K562 (cell line): ENCODE data around the gene ITSN1. TPM values are rescaled to one million over a fixed set of nuclear protein-coding genes. Genes with fewer than 3 reads are reported as not detected.

ENCODE experiments used
- ATAC-seq: fragments of 200-7000 bp; cut with Tn5 transposase; 3 replicates; pipeline ENCODE4 v1.9.1; 2020; ENCODE audit warnings: moderate library complexity
- BruUV-seq: library from RNA; stranded (reverse); fragments of 400-500 nt; replicated peaks from 2 replicates; lab custom pipeline; 2021; lab: Mats Ljungman, UMichigan
- CTCF ChIA-PET: fragments of 300-600 bp; formaldehyde crosslinking; extraction: SDS; loops from one replicate; lab custom pipeline; 2021; ENCODE audit warnings: low intra/inter-chr PET ratio; lab: Yijun Ruan, JAX
- POLR2A ChIA-PET: fragments of 300-600, 350-650 bp; sonication (Branson Sonifier 250); formaldehyde crosslinking; extraction: SDS; loops from one replicate; lab custom pipeline; 2021; ENCODE audit warnings: antibody characterized with exemption, inconsistent platforms; lab: Yijun Ruan, JAX
- DNase-seq, 4 experiments: peaks; one replicate each; pipeline versions ENCODE4 v3.0.0 to v3.0.0-alpha.2; 2011 to 2018; ENCODE audit warnings: low spot score in 3 of 4, mixed read lengths in 3 of 4; ENCODE audit errors: extremely low read depth in 1 of 4
- FAIRE-seq: peaks from 2 replicates; lab custom pipeline; 2011; peaks lifted over from hg19 to GRCh38; lab: Jason Lieb, UNC
- H2AFZ ChIP-seq: 2 replicates; pipeline ENCODE4 v1.6.0; 2011; ENCODE audit warnings: low read depth, low read length, control low read depth, inconsistent platforms
- H3K27ac ChIP-seq: fragments of 200-600 bp; 3 replicates; pipeline ENCODE4 v1.8.0; 2011; ENCODE audit warnings: low read depth, mild to moderate bottlenecking, control low read depth, inconsistent platforms, low read length, moderate library complexity, mixed read lengths; ENCODE audit errors: extremely low read depth
- H3K27me3 ChIP-seq, 2 experiments: fragments of 300-600 bp in 1 of 2; 2 replicates in 1 of 2; 3 replicates in 1 of 2; pipeline versions ENCODE4 v1.6.0 to v1.8.0; 2011; ENCODE audit warnings: inconsistent platforms in 2 of 2, low read length in 2 of 2, mild to moderate bottlenecking in 1 of 2, mixed read lengths in 1 of 2, moderate library complexity in 1 of 2; ENCODE audit not compliant: control insufficient read depth in 2 of 2, insufficient read depth in 2 of 2
- H3K36me3 ChIP-seq: fragments of 300-600 bp; 3 replicates; pipeline ENCODE4 v1.8.0; 2011; ENCODE audit warnings: mild to moderate bottlenecking, low read length, inconsistent platforms; ENCODE audit not compliant: control insufficient read depth, insufficient read depth
- H3K4me1 ChIP-seq, 2 experiments: fragments of 200-600 bp in 1 of 2; replicated peaks in 1 of 2; 2 replicates in 1 of 2; 3 replicates in 1 of 2; pipeline versions ENCODE4 v1.5.1 to v1.8.0; 2011; ENCODE audit warnings: inconsistent platforms in 2 of 2, low read length in 2 of 2, mild to moderate bottlenecking in 1 of 2, mixed read lengths in 1 of 2, moderate library complexity in 1 of 2; ENCODE audit not compliant: control insufficient read depth in 2 of 2, insufficient read depth in 2 of 2
- H3K4me2 ChIP-seq: 2 replicates; pipeline ENCODE4 v1.6.1; 2011; ENCODE audit warnings: low read length, control low read depth, inconsistent platforms, mixed read lengths; ENCODE audit not compliant: insufficient read depth
- H3K4me3 ChIP-seq: fragments of 200-600 bp; sonication (generic), shearing (Covaris generic); 2 replicates; pipeline ENCODE4 v1.5.1; 2016; ENCODE audit warnings: control low read depth, inconsistent platforms
- H3K79me2 ChIP-seq: fragments of 200-600 bp; 3 replicates; pipeline ENCODE4 v1.8.0; 2011; ENCODE audit warnings: low read length, inconsistent platforms; ENCODE audit not compliant: control insufficient read depth, insufficient read depth
- H3K9ac ChIP-seq, 2 experiments: 2 replicates each; pipeline versions ENCODE4 v1.6.0 to v1.6.1; 2011; ENCODE audit warnings: low read depth in 2 of 2, low read length in 2 of 2, control low read depth in 1 of 2, inconsistent platforms in 1 of 2, mild to moderate bottlenecking in 1 of 2, mixed read lengths in 1 of 2; ENCODE audit not compliant: insufficient read depth in 1 of 2
- H3K9me1 ChIP-seq: one replicate; pipeline ENCODE4 v1.6.0; 2011; ENCODE audit warnings: inconsistent platforms, mild to moderate bottlenecking, low read length, moderate library complexity; ENCODE audit not compliant: control insufficient read depth, insufficient read depth
- H3K9me3 ChIP-seq: replicated peaks from 2 replicates; pipeline ENCODE4 v1.5.1; 2011; ENCODE audit warnings: low read depth, low read length, inconsistent platforms; ENCODE audit not compliant: control insufficient read depth, insufficient read depth
- H4K20me1 ChIP-seq: replicated peaks from 2 replicates; pipeline ENCODE4 v1.6.1; 2011; ENCODE audit warnings: low read length, inconsistent platforms, mixed read lengths; ENCODE audit not compliant: control insufficient read depth, insufficient read depth
- FOS ChIP-seq: IDR thresholded peaks from 3 replicates; pipeline ENCODE4 v1.6.1; 2011; ENCODE audit not compliant: insufficient read length; ENCODE audit errors: extremely low read depth
- PCBP1 ChIP-seq: fragments of 200-400 bp; formaldehyde crosslinking; IDR thresholded peaks from 2 replicates; pipeline ENCODE4 v1.6.1; 2018; ENCODE audit warnings: mild to moderate bottlenecking, low read depth, low read length; ENCODE audit not compliant: poor library complexity, severe bottlenecking
- PHB ChIP-seq: fragments of 250-450 bp; sonication (Bioruptor Pico); IDR thresholded peaks from 2 replicates; pipeline ENCODE4 v1.5.0; 2021
- WGBS: fragments of 100-300 bp; shearing (Covaris generic); methylation state at CpG from one replicate; pipeline ENCODE4 v1.1.6; 2016; ENCODE audit warnings: low coverage, mixed read lengths; ENCODE audit not compliant: insufficient coverage; ENCODE audit errors: missing lambda C conversion rate; 5-methylcytosine and 5-hydroxymethylcytosine counted together
- in situ Hi-C: fragments of 300-500 bp; cut with MboI; formaldehyde crosslinking; loops from 4 replicates; pipeline ENCODE4 v1.15.0; 2018; ENCODE audit warnings: inconsistent platforms, mixed read lengths
- intact Hi-C: fragments of 100-400 bp; cut with micrococcal nuclease; formaldehyde crosslinking; loops from 2 replicates; pipeline ENCODE4 v1.14.2; 2022
- polyA plus RNA-seq, 8 experiments: library from polyadenylated mRNA; depleted of rRNA in 4 of 8; stranded (reverse) in 5 of 8; unstranded in 3 of 8; fragments of >200 nt; fragmentation: Nextera tagmentation in 2 of 8; fragmentation: Illumina TruSeq in 1 of 8; extraction: Ambion mirVana in 2 of 8; extraction: Trizol in 1 of 8; gene quantifications; 2 replicates each; pipeline versions ENCODE4 v1.2.1 to v1.2.3, GENCODE V29; 2011 to 2014; ENCODE audit warnings: inconsistent platforms in 1 of 8, missing spikeins in 1 of 8
- total RNA-seq, 7 experiments: library from RNA; depleted of rRNA in 6 of 7; stranded (reverse); fragments of >200 nt in 6 of 7; fragmentation: Illumina TruSeq in 2 of 7; extraction: Trizol in 2 of 7; gene quantifications; 2 replicates each; pipeline versions ENCODE4 v1.2.1 to v1.2.3, GENCODE V29; 2011 to 2021; ENCODE audit warnings: low replicate concordance in 1 of 7
- TF ChIP-seq, protein P1 (sequence below), 3 experiments: IDR thresholded peaks in 2 of 3; conservative IDR thresholded peaks in 1 of 3; 2 replicates each; pipeline ENCODE4 v1.5.1; 2011 to 2012; ENCODE audit warnings: low read length in 3 of 3, mild to moderate bottlenecking in 3 of 3, control low read depth in 2 of 3, improper control_type of control experiment in 1 of 3, inconsistent platforms in 1 of 3, low read depth in 1 of 3, mixed read lengths in 1 of 3, moderate library complexity in 1 of 3; ENCODE audit not compliant: insufficient read depth in 2 of 3

Gene ITSN1
- total and polyA plus RNA-seq, 9 of the 15 experiments (the other 6 are each of a cell fraction or from before 2014, with no cell fraction given): 1.1 to 12.6 (median 4.8) TPM

- in situ Hi-C loops: no loop called here
- CTCF ChIA-PET: no interaction called here
- Histone ChIP-seq H3K4me1 (no peaks in the 10 kb centered on the region), H4K20me1 (no peaks in the 10 kb centered on the region), H2AFZ (no peak overlapping the region), H3K4me3 (no peak overlapping the region), H3K36me3 (no peaks in the 10 kb centered on the region), H3K9me1 (no peaks in the 10 kb centered on the region), H3K79me2 (no peaks in the 10 kb centered on the region), H3K4me2 (no peak overlapping the region), H3K27ac (no peak overlapping the region), H3K9me3 (no peaks in the 10 kb centered on the region), H3K9ac (no peak overlapping the region), H3K27me3 (peaks cover 5 to 11% of the 10 kb centered on the region in 2 experiments; a peak in 3 of 5 replicates)
- TF ChIP-seq, protein P1, sequence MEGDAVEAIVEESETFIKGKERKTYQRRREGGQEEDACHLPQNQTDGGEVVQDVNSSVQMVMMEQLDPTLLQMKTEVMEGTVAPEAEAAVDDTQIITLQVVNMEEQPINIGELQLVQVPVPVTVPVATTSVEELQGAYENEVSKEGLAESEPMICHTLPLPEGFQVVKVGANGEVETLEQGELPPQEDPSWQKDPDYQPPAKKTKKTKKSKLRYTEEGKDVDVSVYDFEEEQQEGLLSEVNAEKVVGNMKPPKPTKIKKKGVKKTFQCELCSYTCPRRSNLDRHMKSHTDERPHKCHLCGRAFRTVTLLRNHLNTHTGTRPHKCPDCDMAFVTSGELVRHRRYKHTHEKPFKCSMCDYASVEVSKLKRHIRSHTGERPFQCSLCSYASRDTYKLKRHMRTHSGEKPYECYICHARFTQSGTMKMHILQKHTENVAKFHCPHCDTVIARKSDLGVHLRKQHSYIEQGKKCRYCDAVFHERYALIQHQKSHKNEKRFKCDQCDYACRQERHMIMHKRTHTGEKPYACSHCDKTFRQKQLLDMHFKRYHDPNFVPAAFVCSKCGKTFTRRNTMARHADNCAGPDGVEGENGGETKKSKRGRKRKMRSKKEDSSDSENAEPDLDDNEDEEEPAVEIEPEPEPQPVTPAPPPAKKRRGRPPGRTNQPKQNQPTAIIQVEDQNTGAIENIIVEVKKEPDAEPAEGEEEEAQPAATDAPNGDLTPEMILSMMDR (IDR thresholded peaks at IDR 0.05 in 2 of 3, conservative IDR thresholded peaks at IDR 0.05 in 1 of 3; ENCODE audit: insufficient read depth in 2 of 3, low read depth in 1 of 3, low read length in 3 of 3): peak in 1 of 3 experiments; percentile 13; a peak in 1 of 6 replicates
- no peak for TF ChIP-seq FOS
- no peak for TF ChIP-seq PHB (CRISPR knock-in tag)
- TF ChIP-seq PCBP1: no peak
- FAIRE-seq (no peak), DNase-seq (no peak), ATAC-seq (peak; percentile 67)
- intact Hi-C loops: no loop called here
- BruUV-seq: no TSS peak
- POLR2A ChIA-PET: interaction anchor here (0.6 kb wide), 3 partner anchors 133 to 1873 kb away, joined by 3 to 4 read pairs (median 3); no protein-coding TSS in a partner anchor
- 47% methylated on average over 11 of the region's 11 CpGs for WGBS
Measured at GRCh38 chr21:33824156-33824941, 182.0 kb downstream of the ITSN1 start.
